T-helper 17 cell (primary cell): ENCODE data around the gene C1orf52. TPM values are rescaled to one million over a fixed set of nuclear protein-coding genes. Genes with fewer than 3 reads are reported as not detected.

Experiments
- ATAC-seq: fragments of 150-1000 bp; cut with Tn5 transposase; 2 replicates; pipeline ENCODE4 v1.10.0; 2021; ENCODE audit warnings: mild to moderate bottlenecking, moderate library complexity
- DNase-seq, 3 donors: peaks; one replicate each; pipeline versions ENCODE4 v3.0.0 to v3.0.0-alpha.2; 2020 to 2021
- H3K9me3 ChIP-seq: one replicate; pipeline ENCODE4 v1.7.0; 2013; ENCODE audit warnings: low read length, mild to moderate bottlenecking; ENCODE audit not compliant: control insufficient read depth, poor library complexity, severe bottlenecking
- H3K27ac Mint-ChIP-seq: one replicate; pipeline ENCODE4 v1.8.0; 2022; ENCODE audit warnings: mild to moderate bottlenecking, moderate library complexity, mixed read lengths
- H3K27me3 Mint-ChIP-seq: one replicate; pipeline ENCODE4 v1.8.0; 2022; ENCODE audit warnings: mixed read lengths
- H3K36me3 Mint-ChIP-seq: one replicate; pipeline ENCODE4 v1.8.0; 2022; ENCODE audit warnings: low read depth, mixed read lengths
- H3K4me1 Mint-ChIP-seq: one replicate; pipeline ENCODE4 v1.8.0; 2022; ENCODE audit warnings: mild to moderate bottlenecking, mixed read lengths
- H3K4me3 Mint-ChIP-seq: one replicate; pipeline ENCODE4 v1.8.0; 2022; ENCODE audit warnings: mild to moderate bottlenecking, moderate library complexity, mixed read lengths
- total RNA-seq, 4 donors: library from RNA in 2 of 4; stranded (reverse) in 2 of 4; gene quantifications; one replicate each; pipeline ENCODE4 v1.2.3 and lab custom pipeline; 2022 to 2026

Gene C1orf52
- total RNA-seq, 2 donors from 2014 or later, result 51.5 to 51.7 TPM

- no peak for DNase-seq
- no peak for ATAC-seq
- peaks cover 2% of the 10 kb centered on the region for H3K4me1 Mint-ChIP-seq
- H3K36me3 Mint-ChIP-seq, result peaks cover 2% of the 10 kb centered on the region
- no peak overlapping the region for H3K4me3 Mint-ChIP-seq
- H3K9me3 ChIP-seq, result no peaks in the 10 kb centered on the region
- no peak overlapping the region for H3K27ac Mint-ChIP-seq
- H3K27me3 Mint-ChIP-seq, result peaks cover 30% of the 10 kb centered on the region
These were observed 30.4 kb upstream of the C1orf52 start for GRCh38 chr1:85289848-85290335.

- Mint-ChIP-seq H3K4me1 (no peaks in the 10 kb centered on the region), H3K27me3 (peaks cover 25% of the 10 kb centered on the region), H3K36me3 (peaks cover 2% of the 10 kb centered on the region), H3K27ac (no peak overlapping the region), H3K4me3 (no peak overlapping the region)
- H3K9me3 ChIP-seq, result no peaks in the 10 kb centered on the region
- DNase-seq (no peak), ATAC-seq (no peak)
These were observed 29.9 kb upstream of the C1orf52 start for GRCh38 chr1:85289207-85289847.

- Mint-ChIP-seq H3K36me3 (no peaks in the 10 kb centered on the region), H3K4me1 (peaks cover 7% of the 10 kb centered on the region), H3K27me3 (no peaks in the 10 kb centered on the region), H3K4me3 (no peak overlapping the region), H3K27ac (no peak overlapping the region)
- ATAC-seq (no peak), DNase-seq (no peak)
- no peaks in the 10 kb centered on the region for H3K9me3 ChIP-seq
These were observed 24.7 kb upstream of the C1orf52 start for GRCh38 chr1:85284202-85284601.

- H3K4me1 Mint-ChIP-seq, result peaks cover 12% of the 10 kb centered on the region
- H3K27me3 Mint-ChIP-seq, result no peaks in the 10 kb centered on the region
- H3K9me3 ChIP-seq, result no peaks in the 10 kb centered on the region
- DNase-seq, result no peak
- no peak for ATAC-seq
- no peak overlapping the region for H3K27ac Mint-ChIP-seq
- H3K36me3 Mint-ChIP-seq, result no peaks in the 10 kb centered on the region
- no peak overlapping the region for H3K4me3 Mint-ChIP-seq
These were observed 24.2 kb upstream of the C1orf52 start for GRCh38 chr1:85283475-85284199.

GRCh38 chr1:85282424-85282823 lies 23.0 kb upstream of the C1orf52 start:
- H3K9me3 ChIP-seq, result no peaks in the 10 kb centered on the region
- no peaks in the 10 kb centered on the region for H3K36me3 Mint-ChIP-seq
- H3K4me3 Mint-ChIP-seq, result no peak overlapping the region
- H3K27me3 Mint-ChIP-seq, result no peaks in the 10 kb centered on the region
- DNase-seq (no peak), ATAC-seq (peak; percentile 48)
- H3K27ac Mint-ChIP-seq, result no peak overlapping the region
- peaks cover 13% of the 10 kb centered on the region for H3K4me1 Mint-ChIP-seq

- Mint-ChIP-seq H3K36me3 (no peaks in the 10 kb centered on the region), H3K4me3 (no peak overlapping the region), H3K27me3 (no peaks in the 10 kb centered on the region), H3K4me1 (peaks cover 18% of the 10 kb centered on the region), H3K27ac (no peak overlapping the region)
- no peaks in the 10 kb centered on the region for H3K9me3 ChIP-seq
- no peak for ATAC-seq
- no peak for DNase-seq
These were observed 21.2 kb upstream of the C1orf52 start for GRCh38 chr1:85280636-85281035.

GRCh38 chr1:85279458-85280080 lies 20.1 kb upstream of the C1orf52 start:
- DNase-seq, result no peak
- Mint-ChIP-seq H3K4me1 (peaks cover 27% of the 10 kb centered on the region), H3K36me3 (no peaks in the 10 kb centered on the region), H3K27me3 (no peaks in the 10 kb centered on the region), H3K27ac (peak overlapping the region; percentile 51), H3K4me3 (peak overlapping the region; percentile 42)
- ATAC-seq, result no peak
- H3K9me3 ChIP-seq, result no peaks in the 10 kb centered on the region

- no peak for ATAC-seq
- Mint-ChIP-seq H3K27ac (peak overlapping the region; percentile 51), H3K27me3 (no peaks in the 10 kb centered on the region), H3K4me3 (peak overlapping the region; percentile 42), H3K4me1 (peaks cover 33% of the 10 kb centered on the region), H3K36me3 (no peaks in the 10 kb centered on the region)
- no peak for DNase-seq
- no peaks in the 10 kb centered on the region for H3K9me3 ChIP-seq
These were observed 19.4 kb upstream of the C1orf52 start for GRCh38 chr1:85278853-85279314.

- H3K4me1 Mint-ChIP-seq, result peaks cover 43% of the 10 kb centered on the region
- H3K27ac Mint-ChIP-seq, result peak overlapping the region; percentile 89
- DNase-seq (no peak), ATAC-seq (no peak)
- H3K4me3 Mint-ChIP-seq, result no peak overlapping the region
- no peaks in the 10 kb centered on the region for H3K9me3 ChIP-seq
- H3K36me3 Mint-ChIP-seq, result peaks cover 3% of the 10 kb centered on the region
- no peaks in the 10 kb centered on the region for H3K27me3 Mint-ChIP-seq
These were observed 18.3 kb upstream of the C1orf52 start for GRCh38 chr1:85277802-85278201.

- Mint-ChIP-seq H3K27me3 (no peaks in the 10 kb centered on the region), H3K36me3 (peaks cover 4% of the 10 kb centered on the region), H3K4me1 (peaks cover 46% of the 10 kb centered on the region), H3K27ac (peak overlapping the region; percentile 89), H3K4me3 (peak overlapping the region; percentile 94)
- DNase-seq (no peak), ATAC-seq (no peak)
- no peaks in the 10 kb centered on the region for H3K9me3 ChIP-seq
These were observed 17.6 kb upstream of the C1orf52 start for GRCh38 chr1:85276978-85277639.

- Mint-ChIP-seq H3K4me1 (peaks cover 49% of the 10 kb centered on the region), H3K27me3 (no peaks in the 10 kb centered on the region), H3K36me3 (peaks cover 4% of the 10 kb centered on the region), H3K27ac (peak within 1 kb of the TSS; percentile 89), H3K4me3 (peak within 1 kb of the TSS; percentile 94)
- peak; percentile 97 to 98 (median 97) for DNase-seq
- ATAC-seq, result peak; percentile 97
- no peaks in the 10 kb centered on the region for H3K9me3 ChIP-seq
These were observed 16.9 kb upstream of the C1orf52 start, which contains the start of gene BCL10 for GRCh38 chr1:85276215-85276977. Gene BCL10, minus strand, starts transcription at chr1:85276632. Its CDS starts 280 bp downstream, at chr1:85276352.

GRCh38 chr1:85275701-85276214 lies 16.3 kb upstream of the C1orf52 start:
- H3K9me3 ChIP-seq, result no peaks in the 10 kb centered on the region
- ATAC-seq, result no peak
- Mint-ChIP-seq H3K27ac (peak overlapping the region; percentile 89), H3K36me3 (peaks cover 4% of the 10 kb centered on the region), H3K4me1 (peaks cover 54% of the 10 kb centered on the region), H3K4me3 (peak overlapping the region; percentile 94), H3K27me3 (no peaks in the 10 kb centered on the region)
- DNase-seq, result peak in 1 of 3 donors; percentile 26
